CD4-positive, alpha-beta T cell treated with Interleukin-1 beta for 1 hour (primary cell): ENCODE measurements around the gene MAP3K5.

Source experiments
- DNase-seq, 2 donors: peaks; one replicate each; pipeline ENCODE4 v3.0.0-alpha.2; 2020 to 2022

The MAP3K5 gene

DNA sequence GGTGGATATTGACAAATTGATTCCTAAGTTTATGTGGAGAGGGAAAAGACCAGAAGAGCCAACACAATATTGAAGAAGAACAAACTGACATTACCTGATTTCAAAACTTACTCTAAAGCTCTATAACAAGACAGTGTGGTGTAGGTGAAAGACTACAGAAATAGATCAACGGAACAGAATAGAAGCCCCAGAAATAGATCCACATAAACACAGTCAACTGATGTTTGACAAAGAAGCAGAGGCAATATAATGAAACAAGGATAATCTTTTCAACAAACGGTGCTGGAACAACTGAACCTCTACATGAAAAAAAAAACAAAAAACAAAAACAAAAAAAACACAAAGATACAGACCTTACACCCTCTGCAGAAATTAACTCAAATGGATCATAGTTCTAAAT is 50.2 kb downstream of the MAP3K5 start:
- DNase-seq, result no peak

DNA sequence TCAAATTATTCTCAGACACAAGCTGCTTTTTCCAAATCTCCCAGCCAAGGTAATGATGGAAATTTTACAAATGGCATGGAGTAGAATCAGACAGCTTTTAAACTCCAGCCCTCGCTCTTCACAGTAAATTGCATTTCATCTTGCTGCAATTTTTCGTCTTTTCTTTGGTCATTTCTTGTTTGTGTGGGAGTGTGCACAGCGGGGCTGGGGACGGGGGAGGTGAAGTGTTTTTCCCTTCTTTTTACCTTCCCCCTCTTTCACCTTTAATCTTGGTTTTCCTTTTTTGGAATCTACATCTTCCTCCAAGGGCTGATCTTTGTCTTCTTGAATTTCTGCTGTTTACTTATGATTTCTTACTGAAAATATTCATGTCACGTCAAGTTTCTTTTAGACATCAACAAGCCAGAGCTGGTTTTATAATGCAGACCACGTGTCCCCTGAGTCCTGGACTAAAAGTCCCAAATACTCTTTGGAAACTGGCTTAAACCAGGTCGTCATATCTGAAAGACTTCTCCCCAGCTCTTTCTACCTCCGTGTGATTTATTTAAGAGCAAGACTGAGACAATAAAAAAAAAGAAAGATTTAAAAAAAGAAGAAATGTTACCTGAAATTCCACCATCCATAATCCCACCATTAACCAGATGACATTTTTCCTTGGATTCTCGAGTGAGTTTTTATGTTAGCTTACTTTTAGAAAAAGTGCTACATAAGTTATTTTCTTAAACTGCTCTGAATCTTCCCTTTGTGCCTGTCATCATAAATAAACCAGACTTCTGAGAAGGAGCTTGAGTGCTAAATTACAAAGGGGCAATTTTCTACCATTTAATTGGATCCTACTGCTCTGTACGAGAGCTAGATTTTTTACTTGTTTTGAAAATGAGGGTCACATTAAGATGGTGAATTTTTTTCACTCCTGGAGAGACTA is 52.0 kb downstream of the MAP3K5 start:
- DNase-seq, result no peak

DNA sequence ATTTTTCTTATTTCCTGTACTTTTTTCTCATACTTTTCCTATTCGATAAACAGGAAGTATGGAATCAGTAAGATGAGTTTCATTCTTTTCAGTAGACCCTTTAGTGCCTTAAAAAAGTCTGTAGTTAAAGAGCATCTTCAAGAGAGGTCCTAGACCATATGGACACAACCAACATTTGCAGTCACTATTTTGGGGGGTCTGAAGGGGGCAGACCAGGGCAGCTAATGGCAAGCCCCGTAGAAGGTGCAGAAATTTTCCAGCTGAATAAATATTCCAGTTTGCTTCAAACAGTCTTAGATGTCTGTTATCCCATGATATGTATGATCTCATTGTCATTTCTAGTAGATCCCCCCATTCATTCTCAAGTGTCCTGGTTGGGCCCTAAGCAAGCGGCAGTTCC is 52.8 kb downstream of the MAP3K5 start:
- peak in 1 of 2 donors; percentile 16 for DNase-seq

DNA sequence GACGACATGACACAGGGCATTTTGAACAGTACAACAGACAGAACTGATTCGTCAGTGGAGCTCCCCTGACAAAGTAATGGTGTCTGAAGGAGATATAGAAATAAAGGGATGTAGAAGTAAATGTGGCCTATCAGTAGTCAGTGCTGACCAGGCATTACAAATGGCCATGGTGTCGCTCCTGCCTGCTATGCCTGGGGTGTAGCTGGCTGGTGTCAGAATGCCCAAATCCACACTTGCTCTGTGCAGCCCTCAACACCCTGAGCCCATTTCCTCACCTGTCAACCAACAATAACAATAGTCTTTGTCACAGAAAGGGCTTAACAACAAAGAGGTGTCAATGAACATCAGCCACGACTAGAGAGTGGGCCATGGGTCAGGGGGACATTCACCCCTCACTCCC is 53.2 kb downstream of the MAP3K5 start:
- DNase-seq, result no peak

DNA sequence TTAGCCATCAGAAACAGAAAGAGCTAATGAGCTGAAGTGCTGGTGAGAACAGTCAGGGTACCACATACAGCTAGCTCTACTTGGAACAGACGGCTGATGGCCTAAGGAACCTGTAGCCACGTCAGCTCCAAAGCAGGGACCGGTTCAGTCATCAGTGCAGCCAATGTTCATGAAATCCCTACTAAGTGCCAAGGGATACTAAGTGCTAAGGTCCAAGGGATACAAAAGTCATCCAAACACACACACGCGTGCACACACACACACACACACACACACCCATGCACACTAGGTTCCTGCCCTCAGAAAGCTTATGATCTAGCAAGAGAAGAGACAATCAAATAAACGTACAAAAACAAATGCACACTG is 53.6 kb downstream of the MAP3K5 start:
- no peak for DNase-seq

DNA sequence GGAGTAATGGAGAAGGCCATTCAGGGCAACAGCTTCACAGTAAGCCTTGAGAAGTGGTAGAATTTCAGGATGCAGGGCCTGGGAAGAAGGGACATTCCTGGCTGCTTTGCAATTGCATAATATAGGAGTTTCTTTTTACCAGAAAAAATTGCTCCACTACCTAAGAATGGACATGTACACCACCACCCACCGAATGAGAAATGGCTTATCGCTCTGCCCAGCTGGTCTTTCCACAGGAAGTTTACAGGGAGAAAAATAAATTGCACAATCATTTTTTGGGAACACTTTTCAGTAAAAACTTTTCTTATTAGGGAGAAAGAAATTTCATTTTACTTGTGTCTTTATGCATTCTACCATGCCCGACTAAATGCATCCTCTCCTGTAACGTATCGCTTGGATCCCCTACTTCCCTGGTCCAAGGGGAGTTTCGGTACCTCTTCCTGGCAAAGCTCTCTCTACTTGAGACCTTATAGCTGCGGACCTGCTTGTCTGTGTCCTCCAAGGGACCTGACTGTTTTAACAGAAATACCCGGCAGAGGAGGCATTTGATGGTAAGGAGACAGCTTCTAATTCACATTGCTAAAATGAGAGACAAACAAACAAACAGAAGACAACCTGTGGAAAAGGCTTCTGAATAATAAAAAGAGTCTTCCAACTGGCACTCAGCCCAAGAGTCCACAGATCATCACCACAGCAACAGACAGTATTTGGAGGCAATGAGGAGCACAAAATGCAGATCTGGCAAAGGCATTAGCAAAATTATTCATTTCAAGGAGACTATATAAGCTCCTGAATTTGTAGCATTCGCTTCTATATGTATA is 54.2 kb downstream of the MAP3K5 start:
- no peak for DNase-seq

DNA sequence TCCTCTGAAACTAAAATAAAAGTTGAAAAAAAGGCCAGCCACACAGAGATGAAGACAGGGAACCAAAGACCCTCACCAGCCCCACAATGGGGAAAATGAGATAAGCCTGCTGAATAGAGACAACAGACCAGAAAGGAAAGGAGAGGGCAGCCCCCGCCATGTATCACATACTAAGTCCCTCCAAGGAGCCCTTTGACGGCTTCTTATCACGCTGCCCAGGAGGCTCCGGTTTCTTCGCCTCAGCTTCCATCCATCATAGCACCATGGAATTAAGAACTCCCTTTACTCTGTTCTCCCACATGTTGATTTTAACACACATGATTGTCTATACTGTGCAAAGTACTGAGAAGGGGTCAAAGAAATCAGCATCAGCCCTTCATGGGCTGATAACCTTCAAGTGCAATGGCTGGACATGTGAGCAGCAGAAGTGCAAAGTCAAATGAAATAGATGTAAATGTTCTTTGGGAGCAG is 54.9 kb downstream of the MAP3K5 start:
- no peak for DNase-seq

DNA sequence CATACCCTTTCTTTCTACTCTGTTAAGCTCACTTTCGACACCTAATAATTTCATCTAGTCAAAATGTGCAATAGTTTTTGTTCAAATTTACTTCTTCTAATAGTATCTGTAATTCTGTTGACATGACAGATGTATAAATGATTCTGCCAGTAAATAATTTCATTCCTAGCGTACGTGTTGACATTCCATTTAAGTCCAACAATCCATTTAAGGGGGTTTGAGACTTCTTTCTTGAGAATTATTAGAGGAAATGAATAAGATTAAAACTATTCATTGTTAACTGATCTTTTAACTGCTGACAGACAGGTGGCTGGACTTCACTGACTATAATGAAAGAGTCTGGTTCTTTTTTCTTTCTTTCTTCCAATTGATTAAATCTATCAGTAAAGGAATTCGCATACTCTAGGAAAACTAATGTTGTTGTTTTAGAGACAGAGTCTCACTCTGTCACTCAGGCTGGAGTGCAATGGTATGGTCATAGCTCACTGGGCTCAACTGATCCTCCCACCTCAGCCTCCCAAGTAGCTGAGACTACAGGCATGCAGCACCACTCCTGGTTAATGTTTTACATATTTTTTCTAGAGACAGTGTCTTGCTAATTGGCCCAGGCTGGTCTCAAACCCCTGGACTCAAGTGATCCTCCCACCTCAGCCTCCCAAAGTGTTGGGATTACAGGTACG is 55.9 kb downstream of the MAP3K5 start:
- DNase-seq, result no peak

DNA sequence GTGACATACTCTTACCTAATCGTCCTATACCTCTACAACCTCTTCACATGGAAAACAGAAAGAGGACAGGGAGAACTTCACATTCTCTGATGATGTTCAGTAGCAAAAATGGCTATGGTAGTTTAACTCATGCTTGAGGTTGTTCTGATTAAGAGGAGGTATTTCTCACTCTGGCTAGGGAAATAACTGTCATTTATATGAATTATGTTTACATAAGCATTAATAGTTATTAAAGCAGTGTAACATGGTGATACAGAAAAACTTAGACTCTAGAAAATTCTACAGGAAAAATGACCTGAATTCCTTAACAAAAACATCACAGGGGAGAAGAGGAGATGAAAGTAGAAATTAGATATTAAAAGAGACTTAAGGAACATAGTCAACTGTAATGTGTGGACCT is 57.3 kb downstream of the MAP3K5 start:
- no peak for DNase-seq

DNA sequence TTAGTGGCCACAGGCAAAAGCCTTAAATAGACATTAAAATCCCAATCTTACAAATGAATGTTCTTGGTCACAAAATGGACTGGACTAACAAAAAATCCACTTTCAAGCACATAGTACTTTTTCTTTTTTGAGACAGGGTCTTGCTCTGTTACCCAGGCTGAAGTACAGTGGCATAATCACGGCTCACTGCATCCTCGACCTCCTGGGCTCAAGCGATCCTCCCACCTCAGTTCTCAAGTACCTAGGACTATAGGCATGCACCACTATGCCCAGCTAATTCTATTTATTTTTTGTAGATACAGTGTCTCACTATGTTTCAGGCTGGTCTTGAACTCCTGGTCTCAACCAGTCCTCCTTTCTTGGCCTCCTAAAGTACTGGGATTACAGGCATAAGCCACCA is 59.4 kb downstream of the MAP3K5 start:
- DNase-seq, result no peak

DNA sequence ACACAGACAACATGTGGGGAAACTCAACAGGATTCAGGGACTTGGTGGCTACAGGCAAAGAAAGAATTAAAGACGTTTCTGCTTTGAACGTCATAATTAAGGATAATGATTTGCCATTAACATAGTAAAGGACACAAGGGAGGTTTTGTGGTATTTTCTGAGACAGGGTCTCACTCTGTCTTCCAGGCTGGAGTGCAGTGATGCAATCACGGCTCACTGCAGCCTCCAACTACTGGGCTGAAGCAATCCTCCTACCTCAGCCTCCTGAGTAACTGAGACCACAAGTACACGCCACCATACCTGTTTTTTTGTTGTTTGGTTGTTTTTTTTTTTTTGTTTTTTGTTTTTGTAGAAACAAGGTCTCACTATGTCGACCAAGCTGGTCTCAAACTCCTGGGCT is 62.4 kb downstream of the MAP3K5 start:
- no peak for DNase-seq

DNA sequence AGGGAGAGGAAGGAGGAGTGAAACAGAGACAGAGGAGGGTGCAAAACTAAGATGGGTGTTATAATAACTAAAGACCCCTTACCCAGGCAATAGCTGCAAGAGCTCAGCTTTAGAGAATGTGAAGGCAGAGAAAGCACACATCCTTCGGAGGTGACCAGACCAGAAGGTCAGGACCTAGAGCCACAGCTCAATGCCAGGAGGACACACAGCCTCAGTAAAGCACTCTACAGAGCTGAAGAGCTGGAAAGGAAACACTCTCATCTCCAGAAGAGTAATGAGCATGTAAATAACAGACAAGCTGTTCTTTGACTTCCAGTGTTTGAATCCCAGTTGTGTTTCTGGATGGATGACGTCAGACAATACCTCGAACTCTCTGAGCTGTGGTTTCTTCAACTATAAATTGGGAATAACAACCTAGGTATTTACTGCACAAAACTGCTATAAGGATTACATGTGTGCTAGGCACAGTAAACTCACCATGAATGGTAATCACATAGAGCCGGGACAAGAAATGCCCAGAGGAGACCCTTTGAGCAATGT is 63.2 kb downstream of the MAP3K5 start:
- DNase-seq, result no peak

DNA sequence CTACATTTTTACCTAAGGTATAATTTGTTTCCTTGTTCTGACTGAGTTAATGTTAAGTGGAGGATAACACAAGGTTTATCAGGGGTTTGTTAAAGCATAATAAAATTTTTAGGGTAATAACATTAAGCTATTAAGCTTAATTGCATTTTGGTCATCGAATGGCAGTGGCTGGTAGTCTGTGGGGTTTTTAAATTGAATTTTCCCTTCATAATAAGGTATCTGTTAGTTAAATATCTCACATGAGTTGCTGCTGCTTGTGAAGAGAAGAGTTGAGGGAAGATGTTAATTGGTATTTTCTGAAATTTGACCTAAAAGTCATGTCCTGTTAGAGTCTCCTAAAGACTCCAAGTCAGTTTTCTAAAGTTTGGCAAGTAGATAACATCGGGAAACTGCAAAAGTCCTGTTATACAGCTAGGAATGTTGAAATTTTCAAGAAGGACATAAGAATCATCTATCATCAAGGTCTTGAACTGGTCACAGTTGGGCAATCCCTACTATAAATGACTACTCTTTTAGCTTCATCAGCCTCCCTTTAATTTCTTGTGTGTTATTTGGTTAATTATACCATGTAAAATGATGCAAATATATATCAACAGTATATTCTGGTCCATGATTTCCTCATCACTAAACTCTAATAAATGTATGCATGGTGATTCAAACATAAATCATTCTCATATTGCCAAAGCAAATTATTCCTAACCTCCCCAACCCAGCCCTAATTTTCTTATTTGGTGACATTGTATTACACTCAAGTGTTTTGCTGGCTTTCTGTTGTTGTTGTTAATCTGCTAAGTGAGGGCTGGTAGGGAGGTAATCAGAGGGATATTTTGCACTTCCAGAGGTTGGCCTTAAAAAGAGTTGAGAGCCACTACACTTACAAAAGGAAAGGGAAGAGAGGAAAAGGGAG is 64.0 kb downstream of the MAP3K5 start:
- no peak for DNase-seq

DNA sequence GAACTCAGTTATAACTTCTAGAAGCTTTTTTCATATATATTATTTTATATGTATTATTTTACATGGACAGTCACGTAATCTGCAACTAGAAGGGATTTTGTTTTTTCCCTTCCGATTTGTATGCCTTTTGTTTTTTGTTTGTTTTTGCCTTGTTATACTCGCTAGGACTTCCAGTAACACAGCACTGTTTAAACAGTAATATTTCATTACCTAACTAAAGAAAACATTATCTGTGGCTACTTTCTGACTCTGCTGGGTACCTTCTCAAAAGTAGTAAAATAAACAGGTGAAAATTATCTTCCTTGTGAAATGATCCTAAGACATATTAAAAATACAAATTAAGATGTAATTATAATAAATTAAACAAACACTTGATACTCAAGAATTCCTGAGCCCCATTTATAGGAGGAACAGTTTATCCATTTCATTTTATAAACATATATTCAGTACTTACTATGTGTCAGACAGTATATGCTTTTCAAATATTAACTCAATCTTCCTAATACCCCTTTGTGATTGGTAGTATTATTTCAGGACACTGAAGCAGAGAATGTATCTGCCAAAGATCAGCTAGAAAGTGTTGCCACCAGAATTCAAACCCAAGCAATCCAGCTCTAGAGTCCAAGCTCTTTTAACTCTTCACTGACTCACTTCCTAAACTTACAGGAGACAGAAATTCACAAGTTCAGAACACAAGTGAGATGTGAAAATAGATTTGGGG is 65.3 kb downstream of the MAP3K5 start:
- DNase-seq, result no peak

DNA sequence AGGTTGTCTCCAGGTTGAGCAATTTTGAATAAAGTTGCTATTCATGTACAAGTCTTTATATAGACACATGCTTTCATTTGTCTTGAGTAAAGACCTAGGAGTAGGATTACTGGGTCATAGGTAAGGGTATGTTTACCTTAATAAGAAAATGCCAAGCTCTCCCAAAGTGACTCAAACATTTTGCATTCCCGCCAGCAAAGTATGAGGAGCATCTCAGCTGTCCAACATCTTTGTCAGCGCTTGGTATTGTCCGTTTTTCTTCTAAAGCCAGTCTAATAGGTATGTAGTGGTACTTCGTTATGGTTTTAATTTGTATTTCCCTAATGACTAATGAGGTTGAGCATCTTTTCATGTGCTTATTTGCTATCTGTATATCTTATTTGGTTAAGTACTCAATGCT is 67.2 kb downstream of the MAP3K5 start:
- no peak for DNase-seq

DNA sequence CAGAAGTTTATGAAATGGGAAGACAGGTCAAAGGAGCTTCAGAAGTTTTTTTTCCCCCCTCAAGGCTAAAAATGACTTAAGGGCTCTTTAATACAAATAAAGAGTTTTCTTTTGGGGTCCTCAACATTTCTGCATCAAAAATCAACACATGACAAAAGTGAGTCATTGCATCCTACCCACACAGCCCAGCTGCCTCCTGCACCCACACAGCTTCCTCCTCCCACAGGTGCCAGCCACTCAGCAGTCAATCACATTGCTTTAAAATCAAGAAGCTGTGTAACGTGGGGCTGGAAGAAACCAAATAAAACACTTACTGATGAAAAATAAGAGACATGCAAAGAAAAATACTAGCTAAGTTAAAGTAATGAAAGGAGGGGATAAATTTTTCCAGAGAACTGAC is 68.5 kb downstream of the MAP3K5 start:
- DNase-seq, result peak; percentile 22 to 32

DNA sequence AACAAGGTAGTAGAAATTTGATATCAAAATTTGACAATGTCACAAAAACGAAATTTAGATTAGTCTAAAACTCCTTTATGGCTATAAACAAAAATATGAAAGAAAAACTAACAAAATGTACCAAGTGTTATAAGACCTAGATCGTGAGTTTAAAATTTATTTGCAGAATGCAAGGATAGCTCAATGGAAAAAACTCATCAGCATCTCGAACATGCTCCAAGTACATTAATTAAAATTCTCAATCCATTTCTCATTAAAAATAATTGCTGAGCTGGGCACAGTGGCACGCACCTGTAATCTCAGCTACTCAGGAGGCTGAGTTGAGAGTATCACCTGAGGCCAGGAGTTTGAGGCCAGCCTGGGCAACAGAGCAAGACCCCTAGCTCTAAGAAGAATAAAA is 70.8 kb downstream of the MAP3K5 start:
- no peak for DNase-seq

DNA sequence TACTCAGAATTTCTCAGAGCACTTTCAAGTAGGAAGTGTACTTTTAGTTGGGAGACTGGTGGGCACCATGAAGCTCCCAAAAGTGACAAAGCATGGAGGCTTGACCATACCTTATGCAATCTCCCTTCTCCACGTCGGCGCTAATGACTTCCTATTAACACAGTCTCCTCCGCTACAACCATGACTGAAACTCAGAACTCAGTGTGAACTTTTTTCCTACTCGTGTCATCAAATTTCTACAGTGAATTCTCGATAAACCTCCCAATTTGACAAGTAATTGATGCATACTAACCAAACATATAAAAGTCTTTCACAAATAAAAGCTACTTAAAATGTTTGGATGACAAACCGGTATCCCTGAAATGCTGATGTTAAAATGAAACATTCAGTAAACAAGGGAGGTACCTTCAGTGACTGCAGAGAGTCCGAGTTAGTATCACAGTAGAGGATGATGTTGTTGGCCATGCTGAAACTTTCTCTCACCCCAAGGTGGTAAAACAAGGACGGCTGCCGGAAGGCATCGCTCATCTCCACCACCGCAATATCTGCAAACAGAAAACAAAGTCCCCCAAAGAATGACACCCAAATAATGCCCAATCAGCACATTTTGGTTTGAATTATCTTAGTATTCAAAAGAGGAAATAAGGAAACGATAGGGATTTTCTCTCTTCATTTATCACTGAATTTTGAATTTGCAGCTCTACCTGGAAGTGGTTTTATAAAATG is 72.1 kb downstream of the MAP3K5 start:
- no peak for DNase-seq

DNA sequence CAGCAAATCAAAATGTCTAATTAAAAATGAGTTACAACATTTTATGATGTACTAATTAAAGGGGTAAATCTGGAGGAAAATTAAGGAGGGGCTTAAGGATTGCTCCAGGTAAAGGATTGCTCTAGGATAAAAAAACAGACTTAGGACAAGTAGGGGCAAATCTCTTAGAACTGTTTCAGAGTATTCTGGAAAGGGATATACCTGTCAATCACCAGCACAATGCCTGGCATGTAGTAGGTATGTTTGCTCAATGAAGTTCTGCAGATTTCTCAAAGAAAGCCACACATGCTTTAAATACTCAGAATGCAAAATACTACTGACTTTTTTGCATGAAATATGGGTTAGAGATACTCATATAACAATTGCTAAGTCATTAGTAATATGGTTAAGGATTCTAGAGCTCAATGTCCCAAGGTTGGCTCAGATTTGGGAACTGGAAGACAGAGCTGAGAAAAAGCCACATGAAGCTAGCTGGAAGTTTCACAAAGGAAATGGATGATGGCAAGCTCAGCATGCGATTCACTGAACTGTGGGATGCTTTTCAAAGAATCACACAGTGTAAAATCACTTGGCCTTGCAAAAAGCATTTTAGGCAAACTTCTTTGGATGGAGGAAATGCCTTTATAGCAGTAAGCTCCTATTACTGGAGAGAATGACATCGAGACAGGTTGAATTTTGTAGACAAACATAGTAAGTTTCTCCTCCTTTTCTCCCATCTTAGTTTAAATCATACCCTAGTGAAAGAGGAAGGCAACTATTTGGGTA is 72.8 kb downstream of the MAP3K5 start:
- DNase-seq, result no peak

DNA sequence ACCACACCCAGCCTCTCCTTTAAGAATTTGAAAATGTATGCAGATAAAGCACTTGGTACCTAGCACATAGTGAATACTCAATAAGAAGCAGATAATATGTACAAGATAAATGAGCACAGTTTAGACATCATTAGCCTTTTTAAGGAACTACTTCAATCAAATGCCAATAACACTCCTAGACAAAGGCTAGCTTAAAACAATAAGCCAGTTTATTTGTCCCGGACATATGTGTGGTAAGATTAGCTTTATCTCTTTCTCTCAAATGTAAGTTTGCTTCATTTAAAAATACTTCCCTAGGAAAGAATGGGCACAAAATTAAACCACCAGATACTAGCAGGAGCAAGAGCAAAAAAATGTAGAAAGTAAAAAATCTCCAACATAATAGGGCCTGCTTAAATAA is 73.8 kb downstream of the MAP3K5 start:
- DNase-seq, result no peak
